ENCODE results near the gene TCF4. TPM values are rescaled to one million over a fixed set of nuclear protein-coding genes. Genes with fewer than 3 reads are reported as not detected.
A peak's percentile ranks its signal among the peaks of the same experiment; 100 is the strongest.

TCF4 gene
- total RNA-seq, 2 donors from 2014 or later, result 0.79 to 1.3 TPM

DNA sequence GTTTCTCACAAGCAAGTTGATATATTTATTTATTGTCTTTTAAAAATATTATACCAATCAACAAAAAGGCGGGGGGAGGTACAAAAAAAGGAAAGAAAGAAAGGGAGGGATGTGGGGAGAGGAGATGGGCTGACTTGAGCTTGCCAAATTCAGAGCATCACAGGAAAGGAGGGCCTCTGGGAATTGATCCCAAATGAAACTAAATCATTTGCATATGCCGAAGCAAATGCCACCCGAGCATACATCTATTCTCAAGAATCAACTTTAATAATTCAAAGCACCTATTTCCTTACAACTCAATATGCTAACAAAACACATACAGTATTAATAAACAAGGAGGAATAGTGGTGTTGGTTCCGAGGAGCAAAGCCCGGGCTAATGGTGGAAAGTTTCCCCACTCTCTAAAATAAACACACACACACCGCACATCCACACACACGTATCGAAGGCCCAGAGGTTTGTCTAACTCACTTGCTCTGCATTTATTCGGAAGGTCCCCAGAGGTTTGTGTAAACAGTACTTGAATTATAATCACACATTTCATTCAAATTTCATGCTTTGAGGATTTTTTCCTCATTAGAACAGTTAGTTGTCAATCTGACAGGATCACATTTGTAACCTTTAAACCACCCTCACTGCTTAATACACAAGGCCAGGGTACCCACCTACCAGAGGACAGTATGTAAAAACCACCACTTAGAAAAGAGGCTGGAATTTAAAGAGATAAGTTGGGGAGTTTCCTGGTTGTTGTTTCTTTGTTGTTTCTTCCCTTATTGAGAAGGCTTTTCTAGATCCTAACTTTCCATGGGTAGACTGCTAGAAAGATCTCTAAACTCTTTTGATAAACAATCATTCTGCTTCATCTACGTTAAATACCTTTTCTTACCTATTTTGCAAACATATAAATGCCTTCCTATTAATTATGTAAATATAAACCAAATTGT, 264.7 kb downstream of the TCF4 start:
- no peak overlapping the region for H3K27ac Mint-ChIP-seq
- H3K27me3 Mint-ChIP-seq, result peaks cover 31% of the 10 kb centered on the region
- H3K9me3 Mint-ChIP-seq, result no peaks in the 10 kb centered on the region
- no peaks in the 10 kb centered on the region for H3K4me1 Mint-ChIP-seq
- ATAC-seq (replicated peaks), result no peak
- no peaks in the 10 kb centered on the region for H3K36me3 Mint-ChIP-seq (ENCODE audit: low read depth)
- H3K4me3 Mint-ChIP-seq, result no peak overlapping the region

- Mint-ChIP-seq H3K27me3 (peaks cover 31% of the 10 kb centered on the region), H3K4me1 (no peaks in the 10 kb centered on the region), H3K36me3 (ENCODE audit: low read depth) (no peaks in the 10 kb centered on the region), H3K27ac (no peak overlapping the region), H3K4me3 (no peak overlapping the region), H3K9me3 (no peaks in the 10 kb centered on the region)
- ATAC-seq (replicated peaks), result no peak
Observed at GRCh38 chr18:55322178-55322735, 265.7 kb downstream of the TCF4 start.

DNA sequence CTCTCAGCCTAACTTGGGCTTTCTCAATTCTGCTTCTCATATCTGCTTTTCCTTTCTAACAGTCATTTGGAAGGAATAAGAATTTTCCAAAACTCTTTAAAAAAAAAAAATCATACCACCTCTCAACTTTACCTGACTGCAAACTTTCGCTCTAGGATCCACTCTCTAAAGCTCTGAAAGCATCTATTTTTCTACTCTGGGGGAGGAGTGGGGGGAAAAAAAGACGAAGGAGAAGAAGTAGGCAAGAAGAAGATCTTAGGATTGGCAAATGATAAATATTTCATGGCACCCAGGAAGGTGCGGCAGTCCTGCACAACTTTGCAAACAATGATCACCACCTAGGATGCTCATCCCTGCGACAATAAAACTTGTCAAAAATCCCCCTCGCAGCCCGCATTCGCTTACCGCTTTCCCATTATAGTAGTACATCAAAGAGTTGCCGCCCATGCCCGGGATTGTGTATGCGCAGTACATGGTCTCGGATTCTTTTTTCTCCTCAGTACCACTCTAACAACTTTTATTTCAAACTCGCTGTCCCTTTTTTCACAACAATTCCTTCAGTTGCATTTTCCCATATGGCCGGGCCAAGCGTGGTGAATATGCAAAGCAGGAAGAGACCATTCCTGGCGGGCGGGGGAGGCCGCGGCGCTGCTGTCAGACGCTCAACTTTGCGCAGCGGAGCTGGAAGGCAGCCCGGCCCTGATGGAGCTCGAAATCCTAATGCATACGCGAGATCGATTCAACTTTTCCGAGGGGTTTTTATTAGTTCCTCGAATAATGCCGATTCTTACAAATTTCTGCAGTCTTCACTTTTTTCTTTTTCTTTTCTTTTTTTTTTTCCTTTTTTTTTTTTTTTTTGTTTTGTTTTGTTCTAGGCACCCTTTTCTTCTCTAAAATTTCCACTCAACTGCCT, 266.5 kb downstream of the TCF4 start:
- H3K4me3 Mint-ChIP-seq, result peak overlapping the region; percentile 13
- H3K4me1 Mint-ChIP-seq, result no peaks in the 10 kb centered on the region
- peaks cover 31% of the 10 kb centered on the region for H3K27me3 Mint-ChIP-seq
- no peak overlapping the region for H3K27ac Mint-ChIP-seq
- ATAC-seq (replicated peaks), result no peak
- H3K36me3 Mint-ChIP-seq (ENCODE audit: low read depth), result no peaks in the 10 kb centered on the region
- H3K9me3 Mint-ChIP-seq, result no peaks in the 10 kb centered on the region

- no peaks in the 10 kb centered on the region for H3K9me3 Mint-ChIP-seq
- peaks cover 31% of the 10 kb centered on the region for H3K27me3 Mint-ChIP-seq
- H3K36me3 Mint-ChIP-seq (ENCODE audit: low read depth), result no peaks in the 10 kb centered on the region
- H3K27ac Mint-ChIP-seq, result no peak overlapping the region
- no peak for ATAC-seq (replicated peaks)
- no peak overlapping the region for H3K4me3 Mint-ChIP-seq
- no peaks in the 10 kb centered on the region for H3K4me1 Mint-ChIP-seq
Observed at GRCh38 chr18:55320424-55321264, 267.3 kb downstream of the TCF4 start.

DNA sequence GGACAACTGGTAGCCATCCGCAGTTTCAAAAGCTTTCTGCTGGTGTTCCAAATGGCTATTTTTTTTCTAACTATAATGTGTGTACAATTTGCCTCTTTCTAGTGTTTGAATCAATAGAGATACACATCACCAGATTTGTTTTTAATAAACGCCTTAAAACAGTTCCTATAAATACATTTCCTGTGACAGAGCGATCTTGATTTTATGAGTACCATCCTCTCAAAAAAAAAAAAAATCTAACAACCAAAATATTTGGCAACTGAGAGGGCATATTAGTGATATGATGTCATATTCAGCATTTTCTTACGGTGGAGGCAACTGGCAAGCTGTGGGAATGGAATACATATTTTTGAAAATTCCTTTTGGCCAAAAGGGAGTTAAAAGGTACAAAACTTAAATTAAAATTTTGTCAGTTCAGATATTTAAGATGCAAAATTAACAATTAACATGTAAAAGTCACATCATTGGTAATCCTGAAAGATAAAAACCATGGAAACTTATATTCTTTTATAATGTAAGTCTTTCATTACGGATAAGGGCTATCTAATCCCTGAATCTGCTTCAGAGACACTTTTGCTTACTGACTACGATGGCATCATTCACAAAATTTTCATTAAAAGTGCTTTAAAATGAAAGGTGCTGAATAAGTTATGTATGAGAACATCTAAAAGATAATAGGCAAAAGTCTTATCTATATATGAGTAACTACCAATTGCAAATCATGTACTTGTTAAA, 268.4 kb downstream of the TCF4 start:
- H3K27me3 Mint-ChIP-seq, result peaks cover 29% of the 10 kb centered on the region
- no peaks in the 10 kb centered on the region for H3K36me3 Mint-ChIP-seq (ENCODE audit: low read depth)
- no peak for ATAC-seq (replicated peaks)
- H3K4me1 Mint-ChIP-seq, result no peaks in the 10 kb centered on the region
- no peaks in the 10 kb centered on the region for H3K9me3 Mint-ChIP-seq
- H3K4me3 Mint-ChIP-seq, result no peak overlapping the region
- no peak overlapping the region for H3K27ac Mint-ChIP-seq

DNA sequence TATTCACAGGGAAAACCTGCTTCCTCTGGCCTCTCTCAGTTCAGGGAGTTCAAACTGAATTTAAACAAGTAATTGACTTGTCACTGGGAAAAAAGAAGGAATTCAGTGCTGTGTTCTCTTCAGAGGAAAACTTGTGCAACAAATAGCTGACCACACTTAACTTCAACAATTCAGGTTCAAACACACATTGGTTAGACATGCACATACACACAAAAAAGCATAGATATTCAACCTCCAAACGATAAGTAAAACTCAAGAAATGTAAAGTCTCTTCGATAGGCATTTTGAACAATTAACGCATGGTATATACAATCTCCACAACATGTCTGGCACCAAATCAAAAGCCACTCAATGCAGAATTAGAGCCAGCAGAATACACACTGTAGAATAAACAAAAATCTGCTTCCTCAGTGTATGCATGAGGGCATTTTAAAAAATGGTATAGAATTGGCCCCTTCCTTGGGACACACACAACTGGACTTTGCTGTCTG, 269.0 kb downstream of the TCF4 start:
- ATAC-seq (replicated peaks), result no peak
- Mint-ChIP-seq H3K4me1 (no peaks in the 10 kb centered on the region), H3K27ac (no peak overlapping the region), H3K27me3 (peaks cover 26% of the 10 kb centered on the region), H3K36me3 (ENCODE audit: low read depth) (no peaks in the 10 kb centered on the region), H3K4me3 (no peak overlapping the region), H3K9me3 (no peaks in the 10 kb centered on the region)

- no peaks in the 10 kb centered on the region for H3K4me1 Mint-ChIP-seq
- no peaks in the 10 kb centered on the region for H3K36me3 Mint-ChIP-seq (ENCODE audit: low read depth)
- no peak overlapping the region for H3K4me3 Mint-ChIP-seq
- no peak overlapping the region for H3K27ac Mint-ChIP-seq
- peaks cover 19% of the 10 kb centered on the region for H3K27me3 Mint-ChIP-seq
- no peak for ATAC-seq (replicated peaks)
- H3K9me3 Mint-ChIP-seq, result no peaks in the 10 kb centered on the region
Observed at GRCh38 chr18:55317864-55318263, 270.1 kb downstream of the TCF4 start.

DNA sequence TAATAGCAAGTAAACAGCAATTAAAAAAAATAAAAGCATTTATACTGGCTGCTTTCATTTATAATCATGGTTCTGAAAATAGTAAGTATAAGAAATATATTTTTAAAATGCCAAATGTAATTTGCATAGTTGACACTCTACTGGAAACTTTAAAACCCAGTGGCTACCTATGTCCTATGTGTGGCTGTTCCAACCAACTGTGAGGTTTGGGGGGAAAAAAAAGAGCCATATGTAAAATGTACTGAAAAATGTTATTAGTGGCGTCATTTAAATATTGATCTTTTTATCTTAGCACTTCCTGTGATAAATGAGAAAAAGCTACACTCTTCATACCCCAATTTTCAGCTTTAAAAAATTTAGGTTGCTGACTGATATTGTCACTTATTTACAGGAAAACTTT, 270.7 kb downstream of the TCF4 start:
- Mint-ChIP-seq H3K4me3 (no peak overlapping the region), H3K9me3 (no peaks in the 10 kb centered on the region), H3K4me1 (no peaks in the 10 kb centered on the region), H3K36me3 (ENCODE audit: low read depth) (no peaks in the 10 kb centered on the region), H3K27me3 (peaks cover 19% of the 10 kb centered on the region), H3K27ac (no peak overlapping the region)
- ATAC-seq (replicated peaks), result no peak

GRCh38 chr18:55316486-55317184, 271.4 kb downstream of the TCF4 start:
- no peak for ATAC-seq (replicated peaks)
- Mint-ChIP-seq H3K9me3 (no peaks in the 10 kb centered on the region), H3K27me3 (peaks cover 17% of the 10 kb centered on the region), H3K4me1 (no peaks in the 10 kb centered on the region), H3K4me3 (no peak overlapping the region), H3K36me3 (ENCODE audit: low read depth) (no peaks in the 10 kb centered on the region), H3K27ac (no peak overlapping the region)

GRCh38 chr18:55314615-55315237, 273.3 kb downstream of the TCF4 start:
- H3K36me3 Mint-ChIP-seq (ENCODE audit: low read depth), result no peaks in the 10 kb centered on the region
- ATAC-seq (replicated peaks), result no peak
- no peaks in the 10 kb centered on the region for H3K4me1 Mint-ChIP-seq
- no peak overlapping the region for H3K27ac Mint-ChIP-seq
- peaks cover 9% of the 10 kb centered on the region for H3K27me3 Mint-ChIP-seq
- no peaks in the 10 kb centered on the region for H3K9me3 Mint-ChIP-seq
- H3K4me3 Mint-ChIP-seq, result no peak overlapping the region

DNA sequence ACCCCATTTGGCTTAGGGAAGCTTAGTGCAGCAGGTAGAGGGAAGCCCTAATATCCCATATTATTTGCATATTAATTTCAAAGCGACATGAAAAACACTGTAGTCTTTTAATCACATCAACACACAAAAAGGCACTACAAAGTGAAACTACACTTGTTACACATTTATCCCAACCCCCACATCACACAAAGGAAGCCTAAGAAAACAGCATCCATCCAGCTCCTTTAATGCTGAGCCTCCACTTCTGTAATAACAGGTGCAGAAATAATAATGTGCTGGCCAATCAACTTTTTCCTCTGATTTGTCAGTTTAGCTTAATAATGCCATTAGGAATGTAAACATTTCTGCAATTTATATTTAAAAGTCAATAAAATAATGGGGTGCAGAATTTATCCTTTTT, 274.0 kb downstream of the TCF4 start:
- Mint-ChIP-seq H3K36me3 (ENCODE audit: low read depth) (no peaks in the 10 kb centered on the region), H3K27me3 (peaks cover 3% of the 10 kb centered on the region), H3K4me3 (no peak overlapping the region), H3K27ac (no peak overlapping the region), H3K4me1 (no peaks in the 10 kb centered on the region), H3K9me3 (no peaks in the 10 kb centered on the region)
- no peak for ATAC-seq (replicated peaks)

- Mint-ChIP-seq H3K36me3 (ENCODE audit: low read depth) (no peaks in the 10 kb centered on the region), H3K4me1 (no peaks in the 10 kb centered on the region), H3K27ac (no peak overlapping the region), H3K27me3 (no peaks in the 10 kb centered on the region), H3K4me3 (no peak overlapping the region), H3K9me3 (no peaks in the 10 kb centered on the region)
- ATAC-seq (replicated peaks), result no peak
Observed at GRCh38 chr18:55310863-55311262, 277.1 kb downstream of the TCF4 start.

Measured in activated T-helper 17 cell treated with anti-CD3 and anti-CD28 coated beads, Interleukin-2, amount 50 U/mL, for 72 hours (primary cell).